HepG2 (cell line): ENCODE measurements around the gene CACNA1C. TPM values are rescaled to one million over a fixed set of nuclear protein-coding genes. Genes with fewer than 3 reads are reported as not detected.

Source experiments
- ATAC-seq: fragments of 200-7000 bp; cut with Tn5 transposase; 3 replicates; pipeline ENCODE4 v1.9.1; 2020; ENCODE audit warnings: mild to moderate bottlenecking, moderate library complexity
- BruUV-seq: library from RNA; stranded (reverse); fragments of 400-500 nt; replicated peaks from 2 replicates; lab custom pipeline; 2021; lab: Mats Ljungman, UMichigan
- CTCF ChIA-PET: fragments of 300-600 bp; formaldehyde crosslinking; extraction: SDS; loops from one replicate; lab custom pipeline; 2021; ENCODE audit warnings: low total read pairs, inconsistent platforms, low intra/inter-chr PET ratio; lab: Yijun Ruan, JAX
- POLR2A ChIA-PET: fragments of 350-600 bp; sonication (Branson Sonifier 250); formaldehyde crosslinking; loops from one replicate; lab custom pipeline; 2020; ENCODE audit warnings: antibody characterized with exemption, inconsistent platforms; lab: Yijun Ruan, JAX
- DNase-seq: peaks from one replicate; pipeline ENCODE4 v3.0.0-alpha.2; 2015; ENCODE audit warnings: low spot score
- FAIRE-seq: peaks from 3 replicates; lab custom pipeline; 2011; peaks lifted over from hg19 to GRCh38; lab: Jason Lieb, UNC
- H2AFZ ChIP-seq: one replicate; pipeline ENCODE4 v1.6.1; 2011; ENCODE audit warnings: low read length, inconsistent platforms
- H3K27ac ChIP-seq: fragments of 300-600 bp; 3 replicates; pipeline ENCODE4 v1.8.0; 2011; ENCODE audit warnings: mixed run types, mild to moderate bottlenecking, mixed read lengths, low read length, inconsistent platforms; ENCODE audit not compliant: insufficient read depth; ENCODE audit errors: extremely low read length
- H3K27me3 ChIP-seq, 2 experiments: fragments of 200-600 bp in 1 of 2; 2 replicates in 1 of 2; 3 replicates in 1 of 2; pipeline versions ENCODE4 v1.6.0 to v1.8.0; 2011; ENCODE audit warnings: low read length in 2 of 2, mild to moderate bottlenecking in 2 of 2, moderate library complexity in 2 of 2, inconsistent platforms in 1 of 2; ENCODE audit not compliant: insufficient read depth in 2 of 2, control insufficient read depth in 1 of 2
- H3K36me3 ChIP-seq, 2 experiments: fragments of 200-600 bp in 1 of 2; replicated peaks in 1 of 2; 2 replicates in 1 of 2; 3 replicates in 1 of 2; pipeline versions ENCODE4 v1.5.1 to v1.8.0; 2011; ENCODE audit warnings: low read length in 2 of 2, inconsistent platforms in 1 of 2; ENCODE audit not compliant: insufficient read depth in 2 of 2, control insufficient read depth in 1 of 2
- H3K4me1 ChIP-seq: 2 replicates; pipeline ENCODE4 v1.5.1; 2012; ENCODE audit warnings: low read length, inconsistent platforms; ENCODE audit not compliant: insufficient read depth
- H3K4me2 ChIP-seq: 2 replicates; pipeline ENCODE4 v1.6.0; 2011; ENCODE audit warnings: low read depth, low read length, inconsistent platforms
- H3K4me3 ChIP-seq, 3 experiments: fragments of 200-600 bp in 1 of 3; sonication (generic), shearing (Covaris generic) in 1 of 3; replicated peaks in 1 of 3; 2 replicates each; pipeline ENCODE4 v1.5.1; 2011 to 2016; ENCODE audit warnings: low read length in 3 of 3, inconsistent platforms in 2 of 3, low read depth in 2 of 3, mild to moderate bottlenecking in 2 of 3, control low read depth in 1 of 3, mixed read lengths in 1 of 3; ENCODE audit not compliant: insufficient read depth in 1 of 3
- H3K79me2 ChIP-seq: one replicate; pipeline ENCODE4 v1.6.1; 2011; ENCODE audit warnings: low read length, inconsistent platforms; ENCODE audit not compliant: insufficient read depth
- H3K9ac ChIP-seq: 2 replicates; pipeline ENCODE4 v1.6.0; 2011; ENCODE audit warnings: mild to moderate bottlenecking, low read depth, low read length, inconsistent platforms; ENCODE audit not compliant: insufficient read depth
- H3K9me3 ChIP-seq: 2 replicates; pipeline ENCODE4 v1.5.1; 2012; ENCODE audit warnings: mild to moderate bottlenecking, low read length
- H4K20me1 ChIP-seq: 2 replicates; pipeline ENCODE4 v1.6.0; 2011; ENCODE audit warnings: inconsistent platforms, mild to moderate bottlenecking, low read length, moderate library complexity; ENCODE audit not compliant: insufficient read depth
- ATF7 ChIP-seq, 2 experiments: fragments of 450-650 bp in 1 of 2; sonication (generic) in 1 of 2; formaldehyde crosslinking in 1 of 2; IDR thresholded peaks; 2 replicates each; pipeline versions ENCODE4 v1.4.0 to v1.6.1; 2016 to 2020; ENCODE audit warnings: antibody characterized with exemption in 1 of 2, mild to moderate bottlenecking in 1 of 2, missing genetic modification reagents in 1 of 2
- CREB1 ChIP-seq, 2 experiments: fragments of 450-650 bp in 1 of 2; IDR thresholded peaks; 2 replicates each; pipeline ENCODE4 v1.6.1; 2016 to 2017; ENCODE audit warnings: control low read depth in 1 of 2, mild to moderate bottlenecking in 1 of 2, missing compliant biosample characterization in 1 of 2, missing genetic modification characterization in 1 of 2
- REL ChIP-seq: sonication (generic); formaldehyde crosslinking; conservative IDR thresholded peaks from 2 replicates; pipeline ENCODE4 v1.8.0; 2022; ENCODE audit warnings: mild to moderate bottlenecking, missing genetic modification reagents, moderate library complexity
- SNAI1 ChIP-seq: sonication (generic); formaldehyde crosslinking; IDR thresholded peaks from 2 replicates; pipeline ENCODE4 v1.5.0; 2020; ENCODE audit warnings: mild to moderate bottlenecking, missing genetic modification reagents, borderline replicate concordance
- THYN1 ChIP-seq: sonication (generic); formaldehyde crosslinking; IDR thresholded peaks from 2 replicates; pipeline ENCODE4 v1.8.1; 2023; ENCODE audit warnings: low read depth, mild to moderate bottlenecking, moderate library complexity, missing genetic modification reagents, borderline replicate concordance
- ZNF335 ChIP-seq: sonication (generic); formaldehyde crosslinking; IDR thresholded peaks from 2 replicates; pipeline ENCODE4 v1.4.0; 2020; ENCODE audit warnings: missing genetic modification reagents
- WGBS: methylation state at CpG from one replicate; pipeline ENCODE4 v1.1.6; 2017; ENCODE audit warnings: low lambda C conversion rate; 5-methylcytosine and 5-hydroxymethylcytosine counted together
- in situ Hi-C: cut with HindIII; loops from 2 replicates; pipeline ENCODE4 v1.10.0; 2017; ENCODE audit warnings: low pct_unique_long_range_greater_than_20kb; ENCODE audit not compliant: extremely low pct_ligation_motif_present
- intact Hi-C: fragments of 100-400 bp; cut with micrococcal nuclease; formaldehyde crosslinking; loops from one replicate; pipeline ENCODE4 v1.10.0; 2022; ENCODE audit not compliant: unreplicated experiment
- polyA plus RNA-seq, 8 experiments: library from polyadenylated mRNA; depleted of rRNA in 3 of 8; stranded (reverse) in 7 of 8; unstranded in 1 of 8; fragments of >200 nt; fragmentation: Illumina TruSeq in 4 of 8; extraction: Trizol in 4 of 8; gene quantifications; 2 replicates each; pipeline versions ENCODE4 v1.2.1 to v1.2.3, GENCODE V29; 2011 to 2016; ENCODE audit warnings: low read depth in 4 of 8, missing spikeins in 1 of 8, mixed read lengths in 1 of 8; ENCODE audit not compliant: insufficient read depth in 1 of 8
- total RNA-seq, 5 experiments: library from RNA; depleted of rRNA; stranded (reverse); fragments of >200 nt; fragmentation: Illumina TruSeq; extraction: Trizol; gene quantifications; 2 replicates each; pipeline ENCODE4 v1.2.3, GENCODE V29; 2016; ENCODE audit warnings: low read depth in 1 of 5
- TF ChIP-seq, protein P1 (sequence below), 2 experiments: fragments of 450-650 bp in 1 of 2; sonication (generic) in 1 of 2; formaldehyde crosslinking; IDR thresholded peaks; 2 replicates each; pipeline versions ENCODE4 v1.5.0 to v1.8.0; 2020 to 2022; ENCODE audit warnings: mild to moderate bottlenecking in 1 of 2, missing genetic modification reagents in 1 of 2
- TF ChIP-seq, protein P2 (sequence below): sonication (generic); formaldehyde crosslinking; IDR thresholded peaks from 2 replicates; pipeline ENCODE4 v1.5.0; 2020; ENCODE audit warnings: missing genetic modification reagents, mild to moderate bottlenecking, borderline replicate concordance

The CACNA1C gene
- total and polyA plus RNA-seq, 2 of the 13 experiments (the other 11 are each of a cell fraction or from before 2014, with no cell fraction given) = not detected

DNA sequence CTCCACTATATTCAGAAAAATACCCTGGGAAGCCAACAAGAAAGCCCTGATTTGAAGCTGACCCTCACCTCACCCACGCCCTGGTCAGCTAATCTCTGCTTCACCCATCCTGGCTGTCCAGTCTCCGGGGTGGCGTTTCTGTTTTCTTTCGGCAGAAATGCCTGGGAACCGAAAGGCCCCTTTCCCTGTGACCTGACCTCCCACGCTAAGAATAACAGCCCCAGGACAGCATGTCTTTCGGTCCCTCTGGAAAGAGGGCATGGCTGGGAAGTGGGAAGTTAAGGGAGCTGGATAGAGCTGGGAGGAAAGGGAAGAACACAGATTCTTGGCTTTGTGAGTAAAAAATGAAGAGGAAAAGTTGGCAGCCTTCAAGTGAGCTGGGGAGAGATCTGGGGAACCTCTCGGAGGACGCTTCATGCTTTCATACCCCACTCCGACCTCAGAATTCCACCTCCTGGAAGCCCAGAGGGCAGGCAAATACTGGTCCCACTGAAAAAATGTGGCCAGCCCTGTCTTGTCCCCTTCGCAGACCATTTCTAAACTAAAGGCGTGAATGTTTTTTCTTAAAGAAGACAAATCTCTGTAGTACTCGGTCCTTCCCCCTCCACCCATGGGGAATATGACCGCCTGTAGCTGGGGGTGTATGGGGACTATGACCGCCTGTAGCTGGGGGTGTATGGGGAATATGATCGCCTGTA, 579.0 kb downstream of the CACNA1C start (continued):
- TF ChIP-seq, protein P1, sequence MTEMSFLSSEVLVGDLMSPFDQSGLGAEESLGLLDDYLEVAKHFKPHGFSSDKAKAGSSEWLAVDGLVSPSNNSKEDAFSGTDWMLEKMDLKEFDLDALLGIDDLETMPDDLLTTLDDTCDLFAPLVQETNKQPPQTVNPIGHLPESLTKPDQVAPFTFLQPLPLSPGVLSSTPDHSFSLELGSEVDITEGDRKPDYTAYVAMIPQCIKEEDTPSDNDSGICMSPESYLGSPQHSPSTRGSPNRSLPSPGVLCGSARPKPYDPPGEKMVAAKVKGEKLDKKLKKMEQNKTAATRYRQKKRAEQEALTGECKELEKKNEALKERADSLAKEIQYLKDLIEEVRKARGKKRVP (CRISPR knock-in tag; IDR thresholded peaks at IDR 0.05) = no peak
- TF ChIP-seq, protein P2, sequence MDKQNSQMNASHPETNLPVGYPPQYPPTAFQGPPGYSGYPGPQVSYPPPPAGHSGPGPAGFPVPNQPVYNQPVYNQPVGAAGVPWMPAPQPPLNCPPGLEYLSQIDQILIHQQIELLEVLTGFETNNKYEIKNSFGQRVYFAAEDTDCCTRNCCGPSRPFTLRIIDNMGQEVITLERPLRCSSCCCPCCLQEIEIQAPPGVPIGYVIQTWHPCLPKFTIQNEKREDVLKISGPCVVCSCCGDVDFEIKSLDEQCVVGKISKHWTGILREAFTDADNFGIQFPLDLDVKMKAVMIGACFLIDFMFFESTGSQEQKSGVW (CRISPR knock-in tag) = no peak
- TF ChIP-seq ZNF335 = no peak
- no peak for TF ChIP-seq REL
- TF ChIP-seq SNAI1 (CRISPR knock-in tag) = no peak

DNA sequence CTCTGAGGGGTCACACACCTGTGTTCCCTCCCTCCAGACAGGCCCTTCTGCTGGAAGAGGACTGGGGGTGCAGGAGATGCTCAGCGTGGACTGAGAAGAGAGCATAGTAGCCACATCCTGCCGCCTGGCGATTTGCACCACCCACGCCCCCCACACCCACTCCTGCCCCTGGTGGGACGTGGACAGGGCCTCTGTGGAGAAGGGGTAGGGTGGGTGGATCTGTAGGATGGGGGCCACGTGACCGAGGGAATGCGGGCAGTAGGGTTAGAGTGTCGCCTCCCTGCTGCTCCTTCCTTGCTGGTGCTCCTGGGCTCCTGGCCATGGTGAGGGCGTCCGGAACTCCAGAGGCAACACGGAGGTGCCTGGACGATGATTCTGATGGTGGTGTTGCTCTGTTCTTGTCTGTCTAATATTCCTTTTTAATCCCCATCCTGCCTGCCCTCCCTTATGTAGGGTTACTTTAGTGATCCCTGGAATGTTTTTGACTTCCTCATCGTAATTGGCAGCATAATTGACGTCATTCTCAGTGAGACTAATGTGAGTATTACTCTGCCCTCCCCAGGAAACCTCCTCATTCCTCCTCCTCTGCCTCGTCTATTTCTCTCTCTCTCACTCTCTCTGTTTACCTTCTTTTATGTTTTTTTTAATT, 580.5 kb downstream of the CACNA1C start:
- 24% methylated on average over 8 of the region's 16 CpGs for whole genome bisulfite sequencing
- BruUV-seq = no TSS peak
- H3K27ac ChIP-seq = no peak overlapping the region
- ATAC-seq = no peak
- H4K20me1 ChIP-seq = no peaks in the 10 kb centered on the region
- ChIA-PET POLR2A (no interaction called here), CTCF (no interaction called here)
- H3K36me3 ChIP-seq = no peaks in the 10 kb centered on the region
- H3K79me2 ChIP-seq = no peaks in the 10 kb centered on the region
- TF ChIP-seq THYN1 (CRISPR knock-in tag) (no peak), ATF7 (IDR thresholded peaks at IDR 0.05) (peak; percentile 52), ATF7 (CRISPR knock-in tag; IDR thresholded peaks at IDR 0.05) (no peak), CREB1 (IDR thresholded peaks at IDR 0.05) (peak; percentile 54; the same call in 1 of the 2 replicates), CREB1 (CRISPR knock-in tag; IDR thresholded peaks at IDR 0.05) (no peak)
- TF ChIP-seq, all 625 proteins: peak for 2
- Histone ChIP-seq H3K9me3 (no peaks in the 10 kb centered on the region), H3K27me3 (peaks cover 15 to 84% of the 10 kb centered on the region in 2 experiments), H3K4me1 (no peaks in the 10 kb centered on the region), H3K4me3 (no peak overlapping the region), H3K4me2 (no peak overlapping the region), H3K9ac (no peak overlapping the region), H2AFZ (no peak overlapping the region)
- intact Hi-C loops = no loop called here
- no peak for DNase-seq
- no peak for FAIRE-seq
- in situ Hi-C loops = no loop called here
